Calu3 (cell line): ENCODE measurements around the gene P2RY14. TPM values are rescaled to one million over a fixed set of nuclear protein-coding genes. Genes with fewer than 3 reads are reported as not detected.
"Not testable (repeated sequence)": the region's sequence is repeated elsewhere in the genome, so short reads cannot be mapped to it uniquely, and the experiment has no call there.

ENCODE experiments used
- BruUV-seq: library from RNA; stranded (reverse); fragments of 400-500 nt; replicated peaks from 2 replicates; lab custom pipeline; 2021; lab: Mats Ljungman, UMichigan
- CTCF ChIA-PET: fragments of 300-600 bp; sonication (Branson Sonifier 250); formaldehyde crosslinking; loops from one replicate; lab custom pipeline; 2022; ENCODE audit warnings: antibody characterized with exemption; lab: Charles Lee
- DNase-seq: peaks from one replicate; pipeline ENCODE4 v3.0.0; 2022
- H3K27ac Mint-ChIP-seq: one replicate; pipeline ENCODE4 v1.8.0; 2022; ENCODE audit warnings: mixed read lengths; ENCODE audit not compliant: unreplicated experiment
- H3K27me3 Mint-ChIP-seq: one replicate; pipeline ENCODE4 v1.8.0; 2022; ENCODE audit warnings: mixed read lengths; ENCODE audit not compliant: unreplicated experiment
- H3K36me3 Mint-ChIP-seq: one replicate; pipeline ENCODE4 v1.8.0; 2022; ENCODE audit warnings: mild to moderate bottlenecking, moderate library complexity, mixed read lengths; ENCODE audit not compliant: insufficient read depth, unreplicated experiment
- H3K4me1 Mint-ChIP-seq: one replicate; pipeline ENCODE4 v1.8.0; 2022; ENCODE audit warnings: mild to moderate bottlenecking, low read depth, mixed read lengths; ENCODE audit not compliant: unreplicated experiment
- H3K4me3 Mint-ChIP-seq: one replicate; pipeline ENCODE4 v1.8.0; 2022; ENCODE audit warnings: mild to moderate bottlenecking, low read depth, moderate library complexity, mixed read lengths; ENCODE audit not compliant: unreplicated experiment
- H3K9me3 Mint-ChIP-seq: one replicate; pipeline ENCODE4 v1.8.0; 2022; ENCODE audit warnings: low read depth, mixed read lengths; ENCODE audit not compliant: unreplicated experiment
- CTCF ChIP-seq: fragments of 200-600 bp; IDR thresholded peaks from one replicate; pipeline ENCODE4 v1.8.0; 2022; ENCODE audit warnings: antibody characterized with exemption; ENCODE audit not compliant: unreplicated experiment
- intact Hi-C: fragments of 100-400 bp; cut with micrococcal nuclease; formaldehyde crosslinking; loops from one replicate; pipeline ENCODE4 v1.10.0; 2022; ENCODE audit not compliant: unreplicated experiment
- total RNA-seq: library from RNA; stranded (reverse); gene quantifications from 2 replicates; pipeline ENCODE4 v1.2.3, GENCODE V29; 2022

Gene P2RY14
- total RNA-seq, 1 experiment from 2014 or later: not detected

GRCh38 chr3:151259664-151260063, 18.7 kb downstream of the P2RY14 start:
- CTCF ChIA-PET: no interaction called here
- no peak for TF ChIP-seq CTCF
- Mint-ChIP-seq H3K9me3 (no peaks in the 10 kb centered on the region), H3K27ac (no peak overlapping the region), H3K4me1 (no peaks in the 10 kb centered on the region), H3K4me3 (no peak overlapping the region), H3K36me3 (no peaks in the 10 kb centered on the region), H3K27me3 (no peaks in the 10 kb centered on the region)
- intact Hi-C loops: no loop called here
- no peak for DNase-seq
- no TSS peak for BruUV-seq

GRCh38 chr3:151256749-151257148, 21.6 kb downstream of the P2RY14 start:
- Mint-ChIP-seq H3K27ac (no peak overlapping the region), H3K36me3 (no peaks in the 10 kb centered on the region), H3K9me3 (no peaks in the 10 kb centered on the region), H3K4me1 (no peaks in the 10 kb centered on the region), H3K27me3 (peaks cover 4% of the 10 kb centered on the region), H3K4me3 (no peak overlapping the region)
- intact Hi-C loops: no loop called here
- no peak for DNase-seq
- no peak for TF ChIP-seq CTCF
- CTCF ChIA-PET: interaction anchor here (0.7 kb wide), 1 partner anchor 519 kb away, joined by 4 read pairs; no protein-coding TSS in a partner anchor
- no TSS peak for BruUV-seq

- Mint-ChIP-seq H3K36me3 (no peaks in the 10 kb centered on the region), H3K27me3 (peaks cover 18% of the 10 kb centered on the region), H3K9me3 (no peaks in the 10 kb centered on the region), H3K4me3 (no peak overlapping the region), H3K4me1 (no peaks in the 10 kb centered on the region), H3K27ac (no peak overlapping the region)
- no peak for TF ChIP-seq CTCF
- intact Hi-C loops: no loop called here
- CTCF ChIA-PET: no interaction called here
- BruUV-seq: no TSS peak
- DNase-seq: no peak
Measured at GRCh38 chr3:151248772-151249337, 29.5 kb downstream of the P2RY14 start.

GRCh38 chr3:151242006-151242405, 36.3 kb downstream of the P2RY14 start:
- DNase-seq, H3K4me1 Mint-ChIP-seq, H3K4me3 Mint-ChIP-seq, H3K27ac Mint-ChIP-seq, H3K9me3 Mint-ChIP-seq, BruUV-seq, CTCF ChIA-PET, H3K27me3 Mint-ChIP-seq, intact Hi-C loops, H3K36me3 Mint-ChIP-seq: not testable (repeated sequence)

GRCh38 chr3:151236736-151237135, 41.6 kb downstream of the P2RY14 start:
- CTCF ChIA-PET: no interaction called here
- no peak for TF ChIP-seq CTCF
- H3K27me3 Mint-ChIP-seq: no peaks in the 10 kb centered on the region
- H3K4me1 Mint-ChIP-seq: no peaks in the 10 kb centered on the region
- intact Hi-C loops: no loop called here
- H3K36me3 Mint-ChIP-seq: no peaks in the 10 kb centered on the region
- no TSS peak for BruUV-seq
- no peaks in the 10 kb centered on the region for H3K9me3 Mint-ChIP-seq
- H3K4me3 Mint-ChIP-seq: no peak overlapping the region
- H3K27ac Mint-ChIP-seq: no peak overlapping the region
- no peak for DNase-seq
